ENCODE results near the gene KCTD8.

DNA sequence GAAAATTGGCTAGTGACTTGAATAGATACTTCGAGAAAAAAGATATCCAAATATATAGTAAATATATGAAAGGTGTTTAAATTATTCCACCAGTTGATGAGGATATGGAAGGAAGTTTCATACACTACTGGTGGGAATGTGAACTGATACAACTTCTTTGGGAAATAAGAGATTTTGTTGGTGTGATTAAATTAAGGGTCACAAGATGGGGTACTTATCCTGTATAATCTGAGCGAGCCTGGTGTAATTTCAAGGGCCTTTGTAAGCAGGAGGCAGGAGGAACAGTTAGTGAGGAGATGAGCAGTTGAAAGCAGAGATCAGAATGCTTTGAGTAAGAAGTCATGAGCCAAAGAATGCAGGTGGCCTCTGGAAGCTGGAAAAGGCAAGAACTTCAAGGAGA is 192.2 kb downstream of the KCTD8 start:
- TF ChIP-seq CTCF (IDR thresholded peaks at IDR 0.05) (no peak), POLR2A (IDR thresholded peaks at IDR 0.05) (no peak)
